Retina (tissue), 1 donor: ENCODE measurements around the gene HMGXB3.
"Not testable (repeated sequence)": the region's sequence is repeated elsewhere in the genome, so short reads cannot be mapped to it uniquely, and the experiment has no call there.

Source experiments
- DNase-seq: peaks from one replicate; pipeline ENCODE4 v3.0.0-alpha.2; 2016

Gene HMGXB3

GRCh38 chr5:150022681-150023080, 22.1 kb downstream of the HMGXB3 start:
- no peak for DNase-seq

- DNase-seq = no peak
These were observed 22.6 kb downstream of the HMGXB3 start for GRCh38 chr5:150023136-150023535.

GRCh38 chr5:150024346-150024984, 23.9 kb downstream of the HMGXB3 start:
- no peak for DNase-seq

GRCh38 chr5:150026682-150027172, 26.2 kb downstream of the HMGXB3 start:
- no peak for DNase-seq

DNA sequence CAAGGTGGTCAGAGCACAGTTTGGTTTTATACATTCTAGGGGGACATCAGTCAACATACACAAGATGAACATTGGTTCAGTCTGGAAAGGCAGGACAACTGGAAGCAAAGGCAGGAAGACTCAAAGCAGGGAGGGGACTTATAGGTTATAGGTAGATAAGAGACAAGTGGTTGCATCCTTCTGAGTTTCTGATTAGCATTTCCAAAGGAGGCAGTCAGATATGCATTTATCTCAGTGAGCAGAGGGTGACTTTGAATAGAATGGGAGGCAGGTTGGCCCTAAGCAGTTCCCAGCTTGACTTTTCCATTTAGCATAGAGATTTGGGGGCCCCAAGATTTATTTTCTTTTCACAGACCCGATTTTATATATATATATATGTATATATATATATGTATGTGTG, 27.5 kb downstream of the HMGXB3 start:
- DNase-seq = not testable (repeated sequence)

DNA sequence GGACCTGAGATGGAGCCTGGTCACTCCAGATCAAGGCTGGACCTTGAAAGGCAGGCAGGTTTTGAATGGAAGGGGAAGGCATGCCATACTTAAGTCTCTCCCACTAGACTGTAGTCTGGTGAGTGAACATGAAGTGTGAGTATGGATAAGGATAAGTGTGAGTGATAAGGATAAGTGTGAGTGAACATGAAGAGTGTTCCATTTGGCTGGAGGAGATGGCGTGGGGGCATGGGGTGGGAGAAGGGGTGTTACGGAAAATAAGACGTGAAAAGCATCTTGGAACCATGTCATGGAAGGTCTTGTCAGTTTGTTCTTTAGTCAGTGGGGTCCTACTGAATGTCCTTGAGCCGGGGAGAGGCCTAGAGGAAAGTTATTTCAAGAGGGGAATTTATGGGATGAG, 32.8 kb downstream of the HMGXB3 start:
- DNase-seq = no peak

GRCh38 chr5:150034662-150035061, 34.1 kb downstream of the HMGXB3 start:
- DNase-seq = no peak

DNA sequence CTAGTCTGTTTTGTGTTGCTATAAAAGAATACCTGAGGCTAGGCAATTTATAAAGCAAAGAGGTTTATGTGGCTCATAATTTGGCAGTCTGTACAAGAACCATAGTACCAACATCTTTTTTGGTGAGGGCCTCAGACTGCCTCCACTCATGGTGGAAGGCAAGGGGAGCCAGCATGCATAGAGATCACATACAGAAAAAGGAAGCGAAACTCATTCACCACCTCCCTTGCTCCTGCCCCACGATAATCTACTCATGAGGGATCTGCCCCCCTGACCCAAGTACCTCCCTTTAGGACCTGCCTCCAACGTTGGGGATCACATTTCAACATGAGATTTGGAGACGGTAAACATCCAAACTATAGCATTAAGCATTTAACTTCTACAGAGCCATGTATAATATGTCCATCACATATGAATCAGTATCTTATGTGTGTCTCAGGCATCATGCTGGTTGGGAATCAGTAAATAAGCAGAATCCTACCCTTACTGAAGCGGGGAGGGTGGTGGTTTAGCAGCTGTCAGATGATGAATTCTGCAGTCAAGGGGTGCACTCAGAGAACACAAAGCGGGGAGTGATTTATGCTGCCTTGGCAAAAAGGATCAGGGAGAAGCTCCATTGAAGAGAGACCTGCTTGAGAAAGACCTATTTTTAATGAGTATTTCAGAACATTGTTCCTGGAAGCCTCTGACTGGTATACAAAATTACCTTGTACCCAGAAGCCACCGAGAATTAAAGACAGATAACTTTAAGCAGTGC, 34.8 kb downstream of the HMGXB3 start:
- DNase-seq = no peak

DNA sequence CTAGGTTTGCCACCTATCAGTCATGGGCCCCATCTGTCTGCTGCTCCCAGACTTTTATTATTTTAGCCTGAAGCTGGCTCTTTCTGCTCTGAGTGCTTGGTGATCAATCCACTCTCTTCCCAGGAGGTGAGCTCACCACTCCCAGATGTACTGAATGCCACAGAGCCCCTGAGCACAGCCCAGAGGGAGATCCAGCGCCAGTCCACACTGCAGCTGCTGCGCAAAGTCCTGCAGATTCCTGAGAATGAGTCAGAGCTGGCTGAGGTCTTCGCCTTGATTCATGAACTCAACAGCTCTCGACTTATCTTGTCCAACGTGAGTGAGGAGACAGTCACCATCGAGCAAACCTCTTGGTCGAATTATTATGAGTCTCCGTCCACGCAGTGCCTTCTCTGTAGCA, 36.0 kb downstream of the HMGXB3 start:
- no peak for DNase-seq

GRCh38 chr5:150038547-150038946, 38.0 kb downstream of the HMGXB3 start:
- no peak for DNase-seq

DNA sequence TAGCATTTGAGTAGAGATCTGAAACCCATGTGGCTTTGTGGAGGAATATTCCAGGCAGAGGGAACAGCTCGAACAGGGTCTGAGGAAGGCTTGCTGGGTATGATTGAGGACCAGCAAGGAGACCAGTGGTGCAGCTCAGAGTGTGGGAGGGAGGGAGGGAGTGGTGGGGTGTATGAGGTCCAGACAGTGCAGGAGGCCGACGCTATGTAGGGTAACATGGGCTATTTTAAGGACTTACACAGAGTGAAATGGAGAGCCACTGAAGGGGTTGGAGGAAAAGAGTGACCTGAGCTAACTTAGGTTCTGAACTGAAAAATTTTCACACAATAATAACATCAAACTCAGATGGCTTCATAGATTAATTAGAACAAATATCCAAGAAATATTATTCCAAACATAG, 41.9 kb downstream of the HMGXB3 start:
- DNase-seq = no peak

DNA sequence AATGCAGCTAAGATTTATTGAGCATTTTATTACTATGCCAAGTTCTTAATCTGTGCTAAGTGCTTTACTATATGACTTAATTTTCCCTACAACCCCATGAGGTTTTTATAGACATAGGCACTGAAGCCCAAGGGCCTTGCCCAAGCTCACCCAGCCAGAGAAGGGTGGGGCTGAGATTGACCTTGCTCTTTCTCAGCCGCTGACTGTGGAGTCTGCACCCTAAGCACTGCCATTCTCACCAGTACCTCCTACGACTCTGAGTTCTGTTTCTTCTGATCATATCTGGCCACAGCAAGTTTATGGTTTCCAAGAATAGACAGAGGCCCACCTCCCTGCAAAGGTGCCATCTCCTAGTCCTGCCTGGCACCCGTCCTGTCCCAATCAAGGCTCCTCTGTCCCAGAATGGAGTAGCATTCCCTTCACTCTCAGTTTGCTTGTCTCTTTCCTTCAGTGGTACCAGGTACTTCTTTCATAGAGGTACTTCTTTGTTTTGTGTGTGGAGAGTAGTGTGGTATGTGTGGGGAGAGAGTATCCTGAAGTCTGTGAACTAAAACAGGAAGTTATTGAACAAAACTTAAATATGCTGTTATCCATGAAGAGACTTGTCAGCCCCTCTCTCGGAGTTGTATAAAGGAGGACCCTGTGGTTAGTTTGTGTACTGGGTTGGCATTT, 43.3 kb downstream of the HMGXB3 start:
- DNase-seq = no peak

DNA sequence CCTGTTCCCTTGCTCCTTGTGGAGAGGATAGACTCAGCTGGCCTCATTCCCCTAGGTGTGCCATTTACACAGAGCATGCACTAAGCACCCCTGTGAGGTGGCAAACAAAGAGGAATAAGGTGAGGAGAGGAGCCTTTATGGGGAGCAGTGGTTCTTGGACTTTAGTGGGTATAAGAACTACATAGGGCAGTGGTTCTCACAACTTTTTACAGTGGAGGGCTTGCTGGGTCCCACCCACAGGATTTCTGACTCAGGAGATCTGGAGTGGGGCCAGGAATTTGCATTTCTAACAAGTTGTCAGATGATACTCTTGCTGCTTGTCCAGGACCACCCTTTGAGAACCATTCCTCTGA, 43.8 kb downstream of the HMGXB3 start:
- no peak for DNase-seq

- no peak for DNase-seq
These were observed 44.2 kb downstream of the HMGXB3 start for GRCh38 chr5:150044712-150045111.

DNA sequence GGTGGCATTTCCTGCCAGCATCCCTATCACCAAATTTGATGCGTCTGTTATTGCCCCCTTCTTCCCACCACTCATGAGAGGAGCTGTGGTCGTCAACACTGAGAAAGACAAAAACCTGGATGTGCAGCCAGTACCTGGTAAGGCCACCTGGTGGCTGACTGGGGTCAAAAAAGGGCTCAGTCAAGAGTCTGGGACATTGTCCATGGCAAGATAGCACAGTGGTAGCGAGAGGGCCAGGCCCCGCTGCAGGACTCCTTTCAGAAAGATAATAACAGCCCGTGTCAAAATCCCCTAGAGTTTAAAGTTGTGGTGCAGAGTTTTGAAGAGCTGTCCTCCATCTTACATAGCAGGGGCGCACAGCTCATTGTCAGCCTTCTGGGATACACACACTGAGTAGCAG, 45.0 kb downstream of the HMGXB3 start:
- DNase-seq = no peak

- no peak for DNase-seq
These were observed 45.5 kb downstream of the HMGXB3 start for GRCh38 chr5:150046031-150046430.

GRCh38 chr5:150050172-150050811, 49.8 kb downstream of the HMGXB3 start:
- not testable (repeated sequence) for DNase-seq

- DNase-seq = no peak
These were observed 51.2 kb downstream of the HMGXB3 start for GRCh38 chr5:150051657-150052195.

GRCh38 chr5:150052226-150052955, 51.9 kb downstream of the HMGXB3 start:
- no peak for DNase-seq

GRCh38 chr5:150052956-150053712, 52.6 kb downstream of the HMGXB3 start:
- no peak for DNase-seq

DNA sequence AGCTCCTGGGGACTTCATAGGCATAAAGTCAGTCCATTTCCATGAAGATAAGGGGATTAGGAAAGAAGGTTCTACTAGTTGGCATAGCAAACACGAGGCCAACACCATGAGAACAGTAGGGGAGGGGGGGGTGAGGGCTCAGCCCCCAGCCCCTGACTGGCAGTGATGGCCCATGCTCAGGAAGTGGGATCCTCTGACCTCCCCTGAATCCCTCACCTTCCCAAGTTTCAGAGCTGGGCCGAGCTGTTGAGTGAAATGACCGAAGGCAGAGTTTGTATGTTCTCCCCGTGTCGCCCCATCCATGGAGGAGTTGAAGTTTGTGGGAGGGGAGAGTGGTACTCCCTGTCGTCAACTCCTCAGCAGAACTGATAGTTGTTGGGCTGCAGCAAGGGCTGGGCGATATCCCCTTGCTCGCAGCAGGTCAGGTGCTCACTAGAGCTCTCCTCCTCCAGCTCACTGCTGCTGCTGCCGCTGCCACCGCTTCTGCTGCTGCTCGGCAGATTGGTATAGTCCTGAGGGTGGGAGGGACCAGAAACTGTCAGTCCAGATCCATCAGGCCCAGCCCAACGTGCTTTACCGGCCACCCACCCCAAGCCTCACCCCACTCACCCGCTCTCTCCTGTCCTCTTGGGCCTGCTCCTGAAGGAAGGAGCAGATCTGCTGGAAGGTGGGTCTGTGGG, 53.3 kb downstream of the HMGXB3 start:
- DNase-seq = no peak
